Glomerular visceral epithelial cell (primary cell): ENCODE results near the gene GNAZ.
"Not testable (repeated sequence)": the region's sequence is repeated elsewhere in the genome, so short reads cannot be mapped to it uniquely, and the experiment has no call there.

Experiments used
- DNase-seq: peaks from one replicate; pipeline ENCODE4 v3.0.0-alpha.2; 2016; ENCODE audit errors: extremely low spot score

The GNAZ gene

GRCh38 chr22:23070418-23071229 is at the start of gene GNAZ:
Gene GNAZ, plus strand, starts transcription at chr22:23070519. Its CDS starts 25,177 bp downstream, at chr22:23095696.
- DNase-seq, result no peak

DNA sequence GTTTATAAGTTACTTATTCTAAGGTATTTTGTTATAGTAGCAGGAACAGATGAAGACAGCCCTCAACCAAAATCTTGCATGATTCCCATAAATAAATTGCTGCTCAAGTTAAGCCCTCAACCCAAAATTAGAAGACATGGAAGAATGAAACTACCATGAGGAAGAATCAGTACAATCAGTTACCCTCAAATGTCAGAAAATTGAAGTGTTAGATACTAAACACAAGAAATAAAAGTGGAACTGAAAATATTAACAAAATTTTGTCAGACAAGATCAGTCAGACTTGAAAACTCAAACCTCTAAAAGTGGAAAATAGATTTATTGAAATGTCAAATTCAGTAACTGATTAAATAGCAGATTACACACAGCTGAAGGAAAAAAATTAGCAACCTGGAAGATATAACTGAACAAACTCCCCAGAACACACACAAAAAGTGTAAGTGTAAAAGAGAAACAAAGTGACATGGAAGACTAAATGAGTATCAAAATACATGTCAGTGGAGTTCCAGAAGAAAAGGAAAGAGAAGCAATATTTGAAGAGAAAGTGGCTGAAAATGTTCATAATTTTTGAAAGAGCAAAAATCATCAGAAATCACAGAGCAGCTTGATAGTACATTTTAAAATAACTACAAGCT is 49.5 kb upstream of the GNAZ start:
- DNase-seq, result no peak

DNA sequence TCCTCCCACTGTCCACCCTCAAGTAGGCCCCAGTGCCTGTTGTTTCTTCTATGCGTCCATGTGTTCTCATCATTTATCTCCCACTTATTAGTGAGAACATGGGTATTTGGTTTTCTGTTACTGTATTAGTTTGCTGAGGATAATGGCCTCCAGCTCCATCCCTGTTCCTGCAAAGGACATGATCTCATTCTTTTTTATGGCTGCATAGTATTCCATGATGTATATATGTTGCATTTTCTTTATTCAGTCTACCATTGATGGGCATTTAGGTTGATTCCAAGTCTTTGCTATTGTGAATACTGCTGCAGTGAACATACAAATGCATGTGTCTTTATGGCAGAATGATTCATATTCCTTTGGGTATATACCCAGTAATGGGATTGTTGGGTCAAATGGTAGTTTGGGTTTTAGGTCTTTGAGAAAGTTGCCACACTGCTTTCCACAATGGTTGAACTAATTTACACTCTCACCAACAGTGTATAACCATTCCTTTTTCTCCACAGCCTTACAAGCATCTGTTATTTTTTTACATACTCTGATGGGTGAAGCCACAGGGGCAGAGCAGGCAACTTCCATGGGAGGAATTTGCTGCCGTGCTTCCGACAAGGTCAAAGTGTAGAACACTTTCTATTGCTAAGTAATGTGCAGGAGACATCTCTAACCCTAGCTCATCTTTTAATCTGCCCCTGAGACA is 48.5 kb upstream of the GNAZ start:
- not testable (repeated sequence) for DNase-seq

GRCh38 chr22:23023294-23023693 is 47.0 kb upstream of the GNAZ start:
- no peak for DNase-seq

DNA sequence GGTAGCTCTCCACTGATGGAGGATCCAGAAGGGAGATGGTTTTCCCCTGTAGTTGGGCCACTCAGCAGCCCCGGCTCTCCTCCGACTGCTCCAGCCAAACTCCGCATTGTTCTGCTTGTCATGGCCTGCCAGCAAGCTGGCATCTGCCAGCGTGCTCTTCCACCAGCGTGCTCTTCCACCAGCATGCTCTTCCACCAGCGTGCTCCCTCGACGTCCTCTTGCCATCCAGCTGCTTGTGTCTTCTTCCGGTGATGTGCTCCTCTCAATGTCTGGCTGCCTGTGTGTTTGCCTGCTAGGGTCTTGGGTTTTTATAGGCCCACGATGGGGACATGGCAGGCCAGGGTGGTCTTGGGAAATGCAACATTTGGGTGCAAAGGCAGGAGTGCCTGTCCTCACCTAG is 43.5 kb upstream of the GNAZ start:
- no peak for DNase-seq

- DNase-seq, result not testable (repeated sequence)
Observed at GRCh38 chr22:23027849-23028248, 42.5 kb upstream of the GNAZ start.

GRCh38 chr22:23029521-23030228 is 40.6 kb upstream of the GNAZ start:
- no peak for DNase-seq

GRCh38 chr22:23031381-23031780 is 38.9 kb upstream of the GNAZ start:
- no peak for DNase-seq

DNA sequence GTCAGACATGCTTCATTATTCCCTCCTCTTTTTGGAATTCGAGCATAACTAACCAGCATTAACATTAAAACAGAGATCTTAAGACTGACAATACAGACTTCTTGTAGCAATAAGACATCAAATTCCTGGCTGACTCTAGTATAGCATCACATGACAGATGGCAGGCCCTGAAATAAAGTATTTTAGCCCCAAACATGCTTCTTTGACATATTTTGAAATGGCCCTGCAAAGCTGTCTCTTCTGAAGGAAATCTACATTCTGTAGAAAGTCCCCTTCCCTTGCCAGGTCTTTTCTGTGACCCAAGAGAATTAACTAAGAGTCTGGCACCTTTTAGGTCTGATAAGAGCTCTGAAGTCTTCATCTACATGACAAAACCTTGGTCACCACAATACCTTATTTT is 38.5 kb upstream of the GNAZ start:
- DNase-seq, result no peak

DNA sequence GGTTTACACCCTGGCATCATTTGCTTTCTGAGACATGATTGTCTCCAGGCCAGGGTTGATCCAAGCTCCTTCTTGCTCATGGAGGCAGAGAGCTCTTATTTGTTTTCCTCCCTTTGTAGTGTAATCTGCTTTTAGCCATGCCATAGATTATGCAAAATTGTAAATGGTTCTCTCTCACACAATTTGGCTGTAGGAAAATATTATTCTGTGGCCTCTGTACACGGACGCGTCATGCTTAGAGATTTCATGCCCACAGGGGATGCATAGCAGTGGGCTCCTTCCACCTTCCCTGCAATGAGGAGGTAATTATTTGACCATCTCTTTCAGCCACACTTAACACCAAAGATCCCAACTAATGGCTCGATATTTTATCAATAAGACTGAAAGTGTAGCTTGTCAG is 37.7 kb upstream of the GNAZ start:
- no peak for DNase-seq

DNA sequence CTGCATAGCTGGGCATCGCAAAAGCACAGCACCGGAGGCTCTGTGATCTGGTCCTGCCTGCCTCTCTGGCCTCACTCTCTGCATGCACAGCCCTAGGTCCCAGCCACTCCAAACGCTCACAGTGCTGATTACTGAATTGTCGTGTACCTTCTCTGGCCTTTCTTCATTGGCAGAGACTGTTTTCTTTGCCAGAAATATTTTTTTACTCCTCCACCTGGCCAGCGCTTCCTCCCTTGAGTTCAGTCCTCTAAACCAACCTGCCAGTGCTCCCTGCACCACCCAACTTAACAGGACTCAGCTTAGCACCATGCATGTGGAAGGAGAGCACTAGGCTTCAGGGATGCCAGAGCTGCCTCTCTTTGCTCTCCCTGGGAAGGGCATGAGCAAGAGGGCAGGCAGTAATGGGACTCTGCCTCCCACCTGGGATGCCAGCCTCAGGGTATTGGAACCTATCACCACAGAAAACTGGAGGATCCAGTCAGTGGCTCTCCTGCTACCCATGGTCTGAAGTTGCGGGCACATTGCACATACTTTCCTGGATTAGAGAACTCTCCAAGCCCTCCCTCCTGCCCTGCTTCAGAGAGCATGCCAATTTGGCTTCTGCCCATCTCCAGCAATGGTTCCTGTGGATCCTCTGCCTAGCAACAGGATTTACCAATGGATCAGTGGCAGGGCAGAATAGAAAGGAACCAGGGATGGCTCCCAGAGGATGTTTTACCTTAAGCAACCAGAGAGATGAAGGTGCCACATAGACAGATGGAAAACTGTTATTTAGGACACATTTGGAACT is 37.0 kb upstream of the GNAZ start:
- DNase-seq, result no peak

DNA sequence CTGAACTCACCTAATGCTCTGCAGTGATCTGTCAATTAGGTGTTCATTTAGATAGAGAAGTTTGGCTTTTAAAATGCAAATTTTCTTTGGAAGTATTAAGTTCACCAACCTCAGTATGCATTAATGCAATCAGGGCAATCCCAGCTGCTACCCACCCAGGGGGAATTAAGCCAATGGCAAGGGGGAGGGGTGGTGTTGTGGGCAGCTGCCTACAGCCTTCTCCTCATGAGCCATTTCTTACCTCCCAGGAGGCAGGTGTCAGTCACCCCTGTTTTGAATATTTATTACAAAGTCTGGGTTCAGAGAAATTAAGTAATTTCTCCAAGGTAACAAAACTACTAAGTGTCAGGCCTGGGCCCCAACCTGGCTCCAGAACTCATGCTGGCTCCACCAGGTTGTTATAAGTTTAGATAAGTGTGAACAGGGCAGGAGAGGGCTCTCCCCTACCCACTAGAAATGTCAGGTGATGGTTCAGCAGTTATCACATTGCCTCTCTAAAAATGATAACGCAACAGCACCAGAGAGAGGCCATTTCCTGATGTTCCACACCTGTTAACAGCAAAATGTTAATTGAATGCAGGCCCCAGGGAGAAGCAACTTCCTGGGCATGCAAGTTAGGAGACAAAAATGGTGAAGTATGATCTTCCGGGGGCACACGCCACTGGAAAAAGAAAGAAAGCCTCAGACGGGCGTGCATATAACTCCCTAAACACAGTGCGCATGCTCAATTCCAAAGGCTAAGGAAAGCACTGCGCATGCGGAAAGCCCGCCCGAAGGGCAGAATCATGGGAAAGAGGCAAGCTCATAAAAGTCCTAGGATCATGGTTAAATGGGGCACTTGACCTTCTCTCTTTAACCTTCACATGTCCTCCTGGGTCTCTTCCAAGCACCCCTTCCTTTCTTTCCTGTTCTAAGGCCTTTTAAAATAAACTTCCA is 35.4 kb upstream of the GNAZ start:
- DNase-seq, result no peak

- DNase-seq, result no peak
Observed at GRCh38 chr22:23035557-23036277, 34.6 kb upstream of the GNAZ start.

- DNase-seq, result no peak
Observed at GRCh38 chr22:23036684-23037428, 33.5 kb upstream of the GNAZ start.

- no peak for DNase-seq
Observed at GRCh38 chr22:23037429-23038333, 32.6 kb upstream of the GNAZ start.

- no peak for DNase-seq
Observed at GRCh38 chr22:23038334-23038642, 32.0 kb upstream of the GNAZ start.

DNA sequence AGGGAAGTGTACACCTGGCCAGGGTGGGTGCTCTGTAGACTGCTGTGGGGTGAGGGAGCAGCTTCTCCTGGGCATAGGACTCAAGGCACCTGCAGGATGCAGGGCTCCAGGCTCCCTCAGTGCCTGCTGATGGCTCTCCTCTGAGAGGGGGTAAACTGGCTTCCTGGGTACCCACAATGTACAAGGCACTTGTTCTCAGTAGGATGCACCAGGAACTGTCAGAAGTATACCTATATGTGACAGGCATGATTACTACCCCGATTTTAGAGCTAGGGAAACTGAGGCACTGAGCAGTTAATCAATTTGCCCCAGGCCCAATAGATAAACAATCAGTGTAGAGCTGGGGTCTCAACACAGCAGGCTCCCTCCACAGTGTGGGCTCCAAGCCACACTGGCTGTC is 31.4 kb upstream of the GNAZ start:
- no peak for DNase-seq

- DNase-seq, result no peak
Observed at GRCh38 chr22:23042179-23042578, 28.1 kb upstream of the GNAZ start.
